ENCODE data around the gene MT2A. TPM values are rescaled to one million over a fixed set of nuclear protein-coding genes. Genes with fewer than 3 reads are reported as not detected.

The MT2A gene
- total RNA-seq, 4 donors from 2014 or later: 27.2 to 216 (median 119) TPM

GRCh38 chr16:56653218-56653617 is 44.8 kb downstream of the MT2A start:
- Histone ChIP-seq H3K4me3 (no peak overlapping the region), H3K4me1 (peaks cover 0 to 11% (median 3%) of the 10 kb centered on the region in 3 donors)
- no peak for ATAC-seq

GRCh38 chr16:56657555-56658326 is 49.4 kb downstream of the MT2A start, which contains the start of gene MT1F:
TSS of gene MT1F (plus strand) at chr16:56657959. CDS start at chr16:56658059, 100 bp downstream.
- peaks cover 57% of the 10 kb centered on the region for H3K27me3 ChIP-seq
- no peaks in the 10 kb centered on the region for H3K36me3 ChIP-seq
- peak within 1 kb of the TSS in 3 of 4 donors; percentile 38 to 68 (median 47) for H3K27ac ChIP-seq
- ATAC-seq: peak; percentile 77
- H3K4me1 ChIP-seq: peaks cover 0 to 22% (median 4%) of the 10 kb centered on the region in 3 donors
- TF ChIP-seq POLR2A (IDR thresholded peaks at IDR 0.05): no peak
- TF ChIP-seq EP300 (IDR thresholded peaks at IDR 0.05): no peak
- no peak for TF ChIP-seq CTCF (IDR thresholded peaks at IDR 0.05)
- no peak for TF ChIP-seq POLR2AphosphoS5 (IDR thresholded peaks at IDR 0.05)
- H3K9me3 ChIP-seq: no peaks in the 10 kb centered on the region
- WGBS, 2 donors (ENCODE audit: low coverage in 1 of 2): 0% methylated on average over 1 of the region's 46 CpGs; no CpG with 5 or more reads in 1 of the 2 donors
- peak within 1 kb of the TSS; percentile 24 to 55 for H3K4me3 ChIP-seq

More at GRCh38 chr16:56653218-56653617, 44.8 kb downstream of the MT2A start:
- WGBS, 2 donors (ENCODE audit: low coverage in 1 of 2): 72 to 76% methylated on average over 6 to 7 of the region's 7 CpGs
- H3K9me3 ChIP-seq: no peaks in the 10 kb centered on the region
- TF ChIP-seq CTCF (IDR thresholded peaks at IDR 0.05) (no peak), EP300 (IDR thresholded peaks at IDR 0.05) (no peak), POLR2A (IDR thresholded peaks at IDR 0.05) (no peak), POLR2AphosphoS5 (IDR thresholded peaks at IDR 0.05) (no peak)
- no peak overlapping the region for H3K27ac ChIP-seq
- no peaks in the 10 kb centered on the region for H3K36me3 ChIP-seq
- peaks cover 32% of the 10 kb centered on the region for H3K27me3 ChIP-seq

GRCh38 chr16:56658327-56658875 is 50.0 kb downstream of the MT2A start:
- Histone ChIP-seq H3K27me3 (peaks cover 64% of the 10 kb centered on the region), H3K4me3 (peak overlapping the region in 1 of 2 donors; percentile 55), H3K9me3 (no peaks in the 10 kb centered on the region), H3K36me3 (no peaks in the 10 kb centered on the region), H3K27ac (peak overlapping the region in 1 of 4 donors; percentile 68), H3K4me1 (peaks cover 0 to 28% (median 8%) of the 10 kb centered on the region in 3 donors)
- 8 to 80% methylated on average over 1 to 2 of the region's 10 CpGs for WGBS, 2 donors (ENCODE audit: low coverage in 1 of 2)
- TF ChIP-seq POLR2AphosphoS5 (IDR thresholded peaks at IDR 0.05) (no peak), EP300 (IDR thresholded peaks at IDR 0.05) (no peak), CTCF (IDR thresholded peaks at IDR 0.05) (no peak), POLR2A (IDR thresholded peaks at IDR 0.05) (no peak)
- ATAC-seq: no peak

Other genes with a start within 250 kb of the MT2A start
- 100 to 1,000 TPM; 172 to 216 (median 194) TPM for gene AMFR, start 183.0 kb upstream of the MT2A start, total RNA-seq
- 10 to 100 TPM; 43.0 to 72.6 (median 55.6) TPM for gene NUDT21, start 157.3 kb upstream of the MT2A start, total RNA-seq
- 10 to 100 TPM; 40.6 to 55.1 (median 50.4) TPM for gene OGFOD1, start 157.0 kb upstream of the MT2A start, total RNA-seq
- 10 to 100 TPM; 29.4 to 51.2 (median 45.5) TPM for gene BBS2, start 88.6 kb upstream of the MT2A start, total RNA-seq
- not detected for gene MT4, start 43.5 kb upstream of the MT2A start, total RNA-seq
- 1 to 10 TPM in 2 of 4 donors, not detected in 2; 2.0 to 3.6 TPM for gene MT3, start 19.1 kb upstream of the MT2A start, total RNA-seq
- 100 to 1,000 TPM; 101 to 194 (median 144) TPM for gene MT1E, start 17.2 kb downstream of the MT2A start, total RNA-seq
- gene MT1M, start 24.1 kb downstream of the MT2A start, total RNA-seq: 10 to 100 TPM in 2 of 4 donors, 1 to 10 TPM in 2; 2.6 to 36.9 (median 6.9) TPM
- gene MT1A, start 30.1 kb downstream of the MT2A start, total RNA-seq: 100 to 1,000 TPM in 1 of 4 donors, 10 to 100 TPM in 1, 1 to 10 TPM in 1, not detected in 1; 9.9 to 171 (median 25.5) TPM
- gene MT1B, start 43.3 kb downstream of the MT2A start, total RNA-seq: not detected
- gene MT1F, start 49.4 kb downstream of the MT2A start, total RNA-seq: 1 to 10 TPM in 2 of 4 donors, not detected in 2; 1.7 to 4.6 TPM
- gene MT1G, start 59.5 kb downstream of the MT2A start, total RNA-seq: 10 to 100 TPM in 3 of 4 donors, not detected in 1; 16.0 to 40.0 (median 21.6) TPM
- not detected for gene MT1H, start 61.2 kb downstream of the MT2A start, total RNA-seq
- gene MT1X, start 73.9 kb downstream of the MT2A start, total RNA-seq: 100 to 1,000 TPM; 265 to 685 (median 330) TPM
- gene NUP93, start 121.5 kb downstream of the MT2A start, total RNA-seq: 10 to 100 TPM; 37.6 to 39.3 (median 38.9) TPM